HEK293 (cell line): ENCODE measurements around the gene TMEM181.
A peak's percentile ranks its signal among the peaks of the same experiment; 100 is the strongest.
"Not testable (repeated sequence)": the region's sequence is repeated elsewhere in the genome, so short reads cannot be mapped to it uniquely, and the experiment has no call there.

ENCODE experiments used
- CTCF ChIA-PET: fragments of 350-600 bp; formaldehyde crosslinking; extraction: SDS; loops from one replicate; lab custom pipeline; 2021; ENCODE audit warnings: antibody characterized with exemption; lab: Yijun Ruan, JAX
- POLR2A ChIA-PET: fragments of 300-600 bp; formaldehyde crosslinking; extraction: SDS; loops from one replicate; lab custom pipeline; 2020; ENCODE audit warnings: antibody characterized with exemption, inconsistent platforms; lab: Yijun Ruan, JAX
- H3K27ac ChIP-seq: fragments of 200-500 bp; sonication (Bioruptor generic); 2 replicates; pipeline ENCODE4 v1.5.1; 2014; ENCODE audit warnings: low read depth, low read length, control low read depth, inconsistent platforms; ENCODE audit errors: extremely low read depth
- H3K36me3 ChIP-seq, 2 experiments: fragments of 200-500 bp in 1 of 2; sonication (Bioruptor generic) in 1 of 2; 1 replicate in 1 of 2; 2 replicates in 1 of 2; pipeline ENCODE4 v1.5.1; 2014 to 2017; ENCODE audit warnings: inconsistent platforms in 2 of 2, low read length in 2 of 2; ENCODE audit not compliant: control insufficient read depth in 2 of 2, insufficient read depth in 1 of 2
- H3K4me1 ChIP-seq: fragments of 200-500 bp; sonication (Bioruptor generic); 2 replicates; pipeline ENCODE4 v1.5.1; 2014; ENCODE audit warnings: mild to moderate bottlenecking, low read length, inconsistent platforms; ENCODE audit not compliant: control insufficient read depth, insufficient read depth
- H3K4me3 ChIP-seq: 2 replicates; pipeline ENCODE4 v1.5.1; 2011; ENCODE audit warnings: low read depth, mild to moderate bottlenecking, control low read depth, low read length, moderate library complexity
- H3K9me3 ChIP-seq: fragments of 200-500 bp; sonication (Bioruptor generic); 2 replicates; pipeline ENCODE4 v1.5.1; 2014; ENCODE audit warnings: low read depth, low read length, inconsistent platforms; ENCODE audit not compliant: control insufficient read depth, insufficient read depth
- EGR2 ChIP-seq: fragments of 450-650 bp; formaldehyde crosslinking; IDR thresholded peaks from 2 replicates; pipeline ENCODE4 v1.5.1; 2016; ENCODE audit warnings: low read depth, missing biosample characterization, missing genetic modification characterization
- GFI1B ChIP-seq: fragments of 450-650 bp; formaldehyde crosslinking; IDR thresholded peaks from 2 replicates; pipeline ENCODE4 v1.5.1; 2016; ENCODE audit warnings: missing biosample characterization, missing genetic modification characterization
- GLI2 ChIP-seq: fragments of 450-650 bp; formaldehyde crosslinking; IDR thresholded peaks from 2 replicates; pipeline ENCODE4; 2017; ENCODE audit warnings: missing biosample characterization, missing genetic modification characterization, low read depth, borderline replicate concordance
- GLI4 ChIP-seq: fragments of 450-650 bp; formaldehyde crosslinking; IDR thresholded peaks from 2 replicates; pipeline ENCODE4 v1.5.1; 2016; ENCODE audit warnings: missing biosample characterization, missing genetic modification characterization
- KLF7 ChIP-seq: fragments of 450-650 bp; formaldehyde crosslinking; IDR thresholded peaks from 2 replicates; pipeline ENCODE4 v1.5.1; 2016; ENCODE audit warnings: missing biosample characterization, missing genetic modification characterization, borderline replicate concordance
- TRIM28 ChIP-seq: IDR thresholded peaks from 2 replicates; pipeline ENCODE4 v1.6.1; 2011; ENCODE audit warnings: low read length, control low read depth, borderline replicate concordance
- ZFHX2 ChIP-seq: fragments of 450-650 bp; formaldehyde crosslinking; conservative IDR thresholded peaks from 2 replicates; pipeline ENCODE4 v1.5.1; 2016; ENCODE audit warnings: missing biosample characterization, missing genetic modification characterization
- ZNF214 ChIP-seq: fragments of 450-650 bp; formaldehyde crosslinking; IDR thresholded peaks from 2 replicates; pipeline ENCODE4 v1.5.1; 2017; ENCODE audit warnings: missing biosample characterization, mild to moderate bottlenecking, missing genetic modification characterization, borderline replicate concordance
- ZNF555 ChIP-seq: fragments of 450-650 bp; formaldehyde crosslinking; conservative IDR thresholded peaks from 2 replicates; pipeline ENCODE4 v1.5.1; 2017; ENCODE audit warnings: missing biosample characterization, mild to moderate bottlenecking, missing genetic modification characterization, inconsistent platforms
- ZNF600 ChIP-seq: fragments of 450-650 bp; formaldehyde crosslinking; IDR thresholded peaks from 2 replicates; pipeline ENCODE4 v1.5.1; 2016; ENCODE audit warnings: missing biosample characterization, missing genetic modification characterization
- ZNF692 ChIP-seq: fragments of 450-650 bp; formaldehyde crosslinking; IDR thresholded peaks from 2 replicates; pipeline ENCODE4 v1.5.1; 2016; ENCODE audit warnings: missing biosample characterization, missing genetic modification characterization

TMEM181 gene

GRCh38 chr6:158654498-158654897 is 94.6 kb downstream of the TMEM181 start:
- H3K4me3 ChIP-seq = no peak overlapping the region
- ChIA-PET POLR2A (no interaction called here), CTCF (interaction anchor here (1.0 to 1.2 kb wide), 2 partner anchors 18 to 440 kb away, joined by 6 read pairs; no protein-coding TSS in a partner anchor)
- no peak overlapping the region for H3K27ac ChIP-seq
- no peaks in the 10 kb centered on the region for H3K4me1 ChIP-seq
- H3K9me3 ChIP-seq = no peaks in the 10 kb centered on the region
- TF ChIP-seq KLF7 (tag by site-specific recombination) (no peak), TRIM28 (0 out of 2 replicates have a peak, but pooled peaks have one; percentile 9), ZNF600 (tag by site-specific recombination) (0 out of 2 replicates have a peak, but pooled peaks have one; percentile 38), GLI4 (tag by site-specific recombination) (no peak), ZNF555 (tag by site-specific recombination) (no peak), ZNF214 (tag by site-specific recombination) (no peak)
- TF ChIP-seq, all 188 proteins: peak for 2
- no peaks in the 10 kb centered on the region for H3K36me3 ChIP-seq

- POLR2A ChIA-PET = no interaction called here
- no peaks in the 10 kb centered on the region for H3K36me3 ChIP-seq
- no peaks in the 10 kb centered on the region for H3K4me1 ChIP-seq
- H3K9me3 ChIP-seq = no peaks in the 10 kb centered on the region
- TF ChIP-seq GFI1B (no peak), TRIM28 (peak; percentile 28)
- CTCF ChIA-PET = interaction anchor here (0.6 to 1.2 kb wide), 3 partner anchors 18 to 463 kb away, joined by 4 to 6 read pairs (median 6); no protein-coding TSS in a partner anchor
- no peak overlapping the region for H3K27ac ChIP-seq
- H3K4me3 ChIP-seq = no peak overlapping the region
Measured at GRCh38 chr6:158654960-158655489, 95.1 kb downstream of the TMEM181 start.

GRCh38 chr6:158655569-158656450 is 95.9 kb downstream of the TMEM181 start:
- CTCF ChIA-PET = interaction anchor here (0.5 to 1.0 kb wide), 4 partner anchors 437 to 463 kb away, joined by 3 to 6 read pairs (median 4); no protein-coding TSS in a partner anchor
- Histone ChIP-seq H3K27ac (no peak overlapping the region), H3K4me3 (no peak overlapping the region), H3K9me3 (no peaks in the 10 kb centered on the region), H3K36me3 (no peaks in the 10 kb centered on the region), H3K4me1 (no peaks in the 10 kb centered on the region)
- POLR2A ChIA-PET = no interaction called here
- TF ChIP-seq EGR2 (tag by site-specific recombination) (peak; percentile 63; the same call in 1 of the 2 replicates), ZNF692 (tag by site-specific recombination) (no peak), GLI2 (tag by site-specific recombination) (no peak), ZFHX2 (tag by site-specific recombination) (peak; percentile 60)

- POLR2A ChIA-PET, H3K27ac ChIP-seq, H3K9me3 ChIP-seq, H3K4me3 ChIP-seq, H3K36me3 ChIP-seq, H3K4me1 ChIP-seq: not testable (repeated sequence)
- CTCF ChIA-PET = interaction anchor here (8.1 kb wide), 1 partner anchor 34 kb away, joined by 75 read pairs; no protein-coding TSS in a partner anchor
Measured at GRCh38 chr6:158656986-158657385, 97.1 kb downstream of the TMEM181 start.
